HG03095 (cell line): Measurements from ENCODE around the gene DDHD1.

ENCODE experiments used
- ATAC-seq: cut with Tn5 transposase; IDR thresholded peaks from one replicate; pipeline ENCODE4 v1.9.1; 2021; ENCODE audit warnings: moderate library complexity; ENCODE audit not compliant: unreplicated experiment

Gene DDHD1

GRCh38 chr14:53001787-53002378, 151.2 kb downstream of the DDHD1 start:
- ATAC-seq = no peak

- no peak for ATAC-seq
These were observed 154.6 kb downstream of the DDHD1 start for GRCh38 chr14:52998376-52999015.

DNA sequence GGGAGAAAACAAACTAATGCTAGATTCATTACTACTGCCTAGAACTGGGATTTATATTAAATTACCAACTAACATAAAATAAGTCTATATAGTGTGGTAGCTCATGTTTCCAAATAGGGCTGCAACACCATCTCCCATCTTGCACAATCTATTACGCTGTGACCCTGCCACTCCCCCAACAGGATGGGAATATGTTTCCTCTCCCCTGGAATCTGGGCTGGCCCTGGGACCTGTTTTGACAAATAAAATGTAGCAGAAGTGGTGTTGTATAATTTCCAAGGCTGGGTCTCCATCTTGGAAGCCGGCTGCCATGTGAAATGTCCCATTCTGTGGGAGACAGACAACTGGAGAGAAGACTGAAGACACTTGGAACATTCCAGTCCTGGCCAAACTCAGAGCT, 156.6 kb downstream of the DDHD1 start:
- ATAC-seq = no peak

GRCh38 chr14:52995998-52996397, 157.1 kb downstream of the DDHD1 start:
- ATAC-seq = no peak

- ATAC-seq = no peak
These were observed 160.8 kb downstream of the DDHD1 start for GRCh38 chr14:52992236-52992870.

DNA sequence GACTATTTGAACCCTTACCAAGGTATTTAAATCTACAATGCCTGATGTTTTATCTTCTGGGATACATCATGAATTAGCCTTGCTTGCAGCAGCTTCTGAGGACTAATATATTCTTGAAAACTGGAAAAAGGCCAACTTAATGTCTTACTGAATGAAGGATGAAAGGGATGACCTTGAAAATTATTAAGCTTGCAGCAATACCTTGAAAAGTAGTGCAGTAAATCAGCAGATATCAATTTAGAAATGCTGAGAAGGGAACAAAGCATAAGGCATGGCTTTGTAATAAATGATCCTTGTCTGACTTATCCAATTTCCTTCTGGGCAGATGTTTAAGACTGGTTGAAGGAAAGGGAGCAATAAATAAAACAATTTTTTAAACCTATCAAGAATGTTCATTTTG, 165.0 kb downstream of the DDHD1 start:
- no peak for ATAC-seq

- ATAC-seq = no peak
These were observed 165.6 kb downstream of the DDHD1 start for GRCh38 chr14:52987514-52987913.

DNA sequence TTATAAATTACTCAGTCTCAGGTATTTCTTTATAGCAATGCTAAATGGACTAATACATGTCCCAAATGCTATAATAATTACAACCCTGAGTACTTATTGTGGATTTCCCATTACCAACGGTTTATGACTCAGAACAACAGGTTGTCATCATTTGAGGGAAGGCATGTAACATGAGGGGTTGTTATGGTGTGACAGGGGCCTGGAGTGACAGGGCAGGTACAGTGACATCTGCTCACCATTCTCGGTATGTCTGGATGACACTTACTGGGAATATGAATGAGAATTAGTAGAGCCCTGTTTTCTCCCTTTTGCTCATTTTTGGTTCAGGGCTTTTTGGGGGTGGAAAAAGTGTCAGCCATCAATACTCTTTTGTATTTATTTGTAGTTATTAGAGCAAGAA, 166.1 kb downstream of the DDHD1 start:
- ATAC-seq = no peak
